RPMI7951 (cell line): Measurements from ENCODE around the gene CPTP. TPM values are rescaled to one million over a fixed set of nuclear protein-coding genes. Genes with fewer than 3 reads are reported as not detected.

Source experiments
- DNase-seq: peaks from one replicate; pipeline ENCODE4 v3.0.0-alpha.2; 2012; ENCODE audit warnings: low read depth
- total RNA-seq: library from RNA; depleted of rRNA; stranded (reverse); fragments of >200 nt; shearing (Covaris generic); gene quantifications from 2 replicates; pipeline ENCODE4 v1.2.3, GENCODE V29; 2014

CPTP gene
- total RNA-seq, 1 experiment from 2014 or later = 18.7 TPM

DNA sequence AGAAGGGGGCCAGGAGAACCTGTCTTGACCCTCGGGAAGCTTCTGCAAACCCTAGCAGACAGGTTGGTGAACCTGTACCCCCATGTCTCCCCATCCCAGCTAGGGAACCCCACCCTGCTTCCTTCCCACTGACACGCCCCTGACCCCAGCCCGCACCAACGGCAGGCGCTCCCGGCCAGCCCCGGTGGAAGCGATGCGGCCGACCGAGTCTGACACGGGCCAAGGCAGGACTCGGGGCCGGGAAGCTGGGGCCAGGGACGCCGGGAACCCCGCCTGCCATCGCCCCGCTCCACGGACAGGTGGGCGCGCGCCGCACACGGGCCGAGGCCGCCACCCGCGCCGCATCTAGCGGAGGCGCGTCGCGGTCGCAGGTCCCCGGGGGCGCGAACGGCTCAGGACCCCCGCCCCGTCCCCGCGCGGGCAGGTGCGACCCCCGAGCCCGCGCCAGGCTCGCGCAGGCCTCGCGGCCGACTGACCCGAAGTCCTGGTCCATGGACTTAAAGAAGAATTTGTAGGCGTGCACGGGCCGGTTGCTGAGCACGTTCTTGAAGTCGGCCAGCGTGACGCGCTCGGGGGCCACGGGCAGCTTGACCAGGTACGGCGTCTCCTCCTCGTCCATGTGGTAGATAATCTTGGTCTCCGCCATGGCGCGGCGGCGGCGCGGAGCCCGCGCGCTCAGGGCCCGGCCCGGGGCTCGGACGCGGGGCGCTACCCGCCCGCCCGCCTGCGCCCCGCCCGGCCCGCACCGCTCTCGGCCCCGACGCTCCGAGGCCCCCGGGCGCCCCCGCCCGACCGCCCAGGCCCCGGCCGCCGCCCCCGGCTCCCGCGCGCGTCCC is 24.0 kb downstream of the CPTP start:
- DNase-seq = peak; percentile 33

DNA sequence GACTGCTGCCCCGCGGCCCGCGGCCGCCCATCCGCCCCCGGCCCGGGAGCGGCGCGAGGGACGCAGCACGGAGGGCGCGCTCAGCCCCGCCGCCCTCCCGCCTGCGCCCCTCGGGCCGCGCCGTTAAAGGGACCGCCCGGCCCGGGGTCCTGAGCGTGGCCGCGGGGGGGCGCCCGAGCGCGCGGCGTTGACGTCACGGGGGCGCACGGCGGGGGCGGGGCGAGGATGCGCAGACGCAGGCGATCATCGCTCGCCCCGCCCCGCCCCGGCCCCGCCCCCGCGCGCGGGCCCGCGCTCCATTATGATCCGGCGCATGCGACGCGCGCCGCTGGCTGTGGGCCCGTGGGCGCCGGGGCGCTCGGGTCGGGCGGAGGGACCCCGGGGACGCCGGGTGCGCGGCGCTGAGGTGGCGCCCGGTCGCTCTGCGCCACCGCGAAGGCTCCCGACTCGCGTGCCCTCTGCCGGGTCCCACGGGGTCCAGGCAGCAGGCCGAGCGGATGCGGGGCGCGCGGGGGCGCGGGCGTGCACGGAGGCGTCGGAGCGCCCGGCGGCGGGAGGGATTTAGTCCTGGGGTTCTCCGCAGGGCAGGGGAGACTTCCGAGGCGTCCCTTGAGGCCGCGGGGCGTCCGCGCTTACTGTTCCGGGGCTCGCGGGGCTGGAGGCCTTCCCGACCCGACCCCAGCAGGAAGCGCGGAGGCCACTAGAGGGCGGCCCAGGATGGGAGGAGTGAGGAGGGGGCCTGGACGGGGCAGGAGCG is 24.8 kb downstream of the CPTP start, which contains the start of gene DVL1:
DVL1 (minus strand) TSS at position 163 of the 757 bp plus-strand sequence. CDS start 353 bp downstream, outside the sequence.
- DNase-seq = peak; percentile 56

DNA sequence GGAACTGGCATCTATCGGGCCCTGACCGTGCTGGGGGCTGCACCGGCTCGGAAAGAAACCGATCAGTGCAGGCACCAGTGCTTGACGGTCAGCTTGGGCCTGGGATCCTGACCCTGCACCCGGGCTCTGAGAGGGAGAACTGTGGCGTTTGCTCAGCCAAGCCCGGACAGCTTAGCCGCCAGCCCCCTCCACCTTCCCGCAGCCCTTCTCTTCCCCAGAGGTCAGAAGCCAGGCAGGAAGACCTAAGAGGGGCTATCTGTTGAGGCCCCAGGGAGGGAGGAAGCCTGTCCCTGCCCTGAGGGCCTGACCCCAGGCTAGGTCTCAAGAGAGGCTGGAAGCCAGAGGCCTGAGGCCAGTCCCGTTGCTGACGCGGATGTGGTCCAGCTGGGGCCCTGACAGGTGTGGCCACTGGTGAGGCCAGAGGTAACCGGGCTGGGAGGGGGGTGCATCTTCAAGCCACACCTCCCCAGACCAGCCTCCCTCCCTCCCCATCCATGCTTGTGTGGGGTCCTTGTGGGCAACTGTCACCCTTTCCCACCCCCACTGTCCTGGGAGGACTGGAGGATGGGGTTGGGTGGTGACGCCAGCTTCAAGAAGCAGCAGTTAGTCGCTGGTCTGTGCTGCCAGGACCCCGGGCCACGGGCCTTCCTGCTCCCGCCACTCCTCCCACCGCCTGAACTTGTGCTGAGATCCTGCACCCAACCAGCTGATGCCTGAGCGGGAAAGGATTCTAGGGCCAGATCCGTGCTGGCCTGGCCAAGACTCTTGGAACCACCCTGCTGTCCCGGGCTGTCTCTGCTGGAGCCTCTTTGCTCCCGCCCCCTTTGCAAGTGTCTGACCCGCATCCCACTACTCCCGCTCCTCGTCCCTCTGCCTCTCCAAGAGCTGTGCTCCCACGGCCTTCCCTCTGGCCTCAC is 27.2 kb downstream of the CPTP start:
- no peak for DNase-seq

DNA sequence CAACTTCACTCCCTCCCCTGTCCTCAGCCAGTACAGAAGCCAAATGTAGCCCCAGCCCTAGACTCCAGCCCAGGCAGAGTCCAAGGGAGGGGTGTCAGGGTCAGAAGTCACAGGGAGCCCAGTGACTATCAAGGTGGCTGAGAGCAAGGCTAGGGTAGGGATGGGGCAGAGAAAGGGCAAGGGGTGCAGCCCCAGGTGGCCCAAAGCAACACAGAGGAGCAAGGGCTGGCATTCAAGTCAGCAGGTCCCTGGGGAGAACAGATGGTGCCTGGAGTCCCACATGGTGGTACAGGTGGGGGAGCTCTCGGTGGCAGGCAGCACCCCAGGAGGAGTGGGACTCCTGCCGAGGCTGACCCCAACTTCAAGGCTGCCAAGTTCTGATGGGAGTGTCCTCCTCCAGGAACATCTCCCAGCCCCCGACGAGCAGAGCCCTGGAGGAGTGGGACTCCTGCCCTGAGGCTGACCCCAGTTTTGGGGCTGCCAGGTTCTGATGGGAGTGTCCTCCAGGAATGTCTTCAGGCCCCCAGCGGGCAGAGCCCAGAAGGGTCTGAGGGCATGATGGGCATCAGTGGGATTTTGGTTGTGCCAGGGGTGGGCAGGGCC is 28.3 kb downstream of the CPTP start:
- no peak for DNase-seq

DNA sequence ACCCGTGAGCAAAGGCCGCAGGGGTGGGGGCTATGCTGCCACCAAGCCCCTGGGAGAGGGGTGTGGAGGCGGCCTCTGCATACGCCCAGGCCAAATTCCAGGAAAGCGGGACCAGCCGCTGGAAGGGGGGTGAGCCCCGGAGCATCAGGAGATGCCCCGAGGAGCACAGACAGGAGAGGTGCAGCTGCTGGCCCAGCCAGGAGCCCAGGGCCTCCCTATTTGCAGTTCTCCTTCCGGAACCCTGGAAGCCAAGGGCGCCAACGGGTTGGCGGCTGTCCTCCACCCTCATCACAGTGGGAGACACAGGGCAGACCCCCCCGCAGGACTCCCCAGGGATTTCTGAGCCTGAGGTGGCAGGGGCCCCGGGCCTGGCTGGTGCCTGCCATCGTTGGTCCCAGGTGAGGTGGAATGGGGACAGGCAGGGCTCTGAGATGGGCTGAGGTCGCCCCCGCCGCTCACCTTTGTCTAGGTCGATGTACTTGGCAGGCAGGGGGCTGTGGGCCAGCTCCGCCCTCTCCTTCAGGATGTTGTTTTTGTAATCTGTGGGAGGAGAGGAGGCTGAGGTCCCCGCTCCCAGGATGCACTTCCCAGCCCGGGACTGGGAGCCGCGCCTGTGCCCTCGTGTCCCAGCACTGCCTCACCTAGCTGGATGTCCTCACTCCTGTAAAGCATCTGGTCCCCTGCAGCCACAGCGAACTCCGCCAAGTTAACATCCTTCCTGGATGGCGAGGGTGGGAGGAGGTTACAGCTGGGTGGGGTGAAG is 29.0 kb downstream of the CPTP start:
- DNase-seq = no peak

DNA sequence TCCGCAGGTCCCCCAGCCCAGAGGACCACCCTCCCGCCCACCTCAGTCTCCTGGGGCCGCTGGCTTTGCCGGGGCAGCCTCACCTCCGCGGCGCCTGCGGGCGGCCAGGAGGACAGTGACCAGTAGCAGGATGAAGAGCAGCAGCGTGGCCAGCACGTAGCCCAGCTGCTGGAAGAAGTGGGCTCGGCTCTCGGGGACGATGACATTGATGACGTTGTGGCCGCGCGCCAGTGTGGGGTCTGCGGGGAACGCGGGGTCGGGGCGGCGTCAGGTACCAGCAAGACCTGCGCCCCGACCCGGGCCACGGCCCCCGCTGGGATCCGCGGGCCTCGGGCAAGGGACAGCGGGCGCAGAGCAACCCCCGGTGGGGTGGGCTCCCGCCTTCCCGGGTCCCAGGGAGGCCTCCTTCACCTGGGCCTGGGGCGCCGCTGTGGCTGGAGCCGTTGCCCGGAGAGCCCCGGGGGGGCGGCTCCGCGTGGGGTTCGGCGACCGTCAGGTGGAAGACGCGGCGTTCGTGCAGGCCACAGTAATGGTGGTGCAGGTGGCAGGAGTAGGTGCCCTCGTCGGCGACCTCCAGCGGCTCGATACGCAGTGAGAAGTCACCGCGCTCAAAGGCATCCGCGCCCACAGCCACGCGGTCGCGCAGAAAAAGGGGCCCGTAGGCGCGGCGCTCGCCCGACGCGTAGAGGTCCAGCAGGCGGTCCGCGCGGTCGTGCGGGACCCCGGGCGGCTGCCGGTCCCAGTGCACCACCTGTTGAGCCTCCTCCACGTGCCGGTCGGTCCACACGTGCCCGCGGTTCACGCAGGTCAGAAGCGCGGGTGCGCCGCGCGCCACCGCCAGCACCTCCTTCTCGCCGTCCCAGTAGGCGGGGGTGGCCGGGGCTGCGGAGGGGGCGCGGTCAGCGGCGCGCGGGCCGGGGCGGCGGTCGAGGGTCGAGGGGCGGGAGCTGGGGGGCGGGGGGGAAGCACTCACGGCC is 30.0 kb downstream of the CPTP start:
- DNase-seq = no peak

DNA sequence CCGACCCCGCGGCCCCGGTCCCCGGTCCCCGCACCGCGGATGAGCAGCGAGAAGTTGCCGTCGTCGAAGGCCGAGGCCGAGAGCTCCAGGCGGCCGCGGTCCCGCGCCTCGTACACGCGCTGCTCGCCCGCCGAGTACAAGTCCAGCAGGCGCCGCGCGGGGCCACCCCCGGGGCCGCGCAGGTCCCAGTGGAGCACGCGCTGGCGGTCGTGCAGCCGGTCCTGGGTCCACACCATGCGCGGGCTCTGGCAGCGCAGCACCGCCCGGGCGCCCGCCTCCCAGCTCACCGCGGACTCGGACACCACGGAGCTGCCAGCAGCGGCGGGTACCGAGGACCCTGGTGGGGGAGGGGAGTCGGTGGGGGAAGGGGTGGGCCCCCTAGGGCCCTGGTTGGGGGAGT is 30.8 kb downstream of the CPTP start:
- peak; percentile 44 for DNase-seq

DNA sequence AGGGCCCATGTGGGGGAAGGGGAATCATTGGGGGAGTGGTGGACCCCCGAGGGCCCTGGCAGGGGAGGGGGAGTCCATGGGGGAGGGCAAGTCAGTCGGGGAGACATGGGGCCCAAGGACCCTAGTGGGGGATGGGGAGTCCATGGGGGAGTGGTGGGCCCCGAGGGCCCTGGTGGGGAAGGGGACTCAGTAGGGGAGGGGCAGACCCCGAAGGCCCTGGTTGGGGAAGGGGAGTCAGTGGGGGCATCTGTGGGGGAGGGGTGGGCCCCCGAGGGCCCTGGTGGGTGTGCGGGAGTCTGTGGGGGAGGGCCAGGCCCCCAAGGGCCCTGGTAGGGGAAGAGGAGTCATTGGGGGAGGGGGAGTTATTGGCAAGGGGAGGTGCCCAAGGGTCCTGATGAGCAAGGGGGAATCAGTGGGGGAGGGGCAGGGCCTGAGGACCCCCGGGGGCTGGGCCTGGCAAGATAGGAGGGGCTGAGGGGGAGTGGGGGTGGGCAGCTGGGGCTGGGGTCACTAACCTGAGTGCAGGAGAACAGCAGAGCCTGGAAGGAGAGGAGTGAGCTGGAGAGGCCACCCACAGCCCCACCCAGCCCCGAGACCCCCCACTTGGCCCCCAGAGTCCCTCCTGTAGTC is 31.7 kb downstream of the CPTP start:
- no peak for DNase-seq

DNA sequence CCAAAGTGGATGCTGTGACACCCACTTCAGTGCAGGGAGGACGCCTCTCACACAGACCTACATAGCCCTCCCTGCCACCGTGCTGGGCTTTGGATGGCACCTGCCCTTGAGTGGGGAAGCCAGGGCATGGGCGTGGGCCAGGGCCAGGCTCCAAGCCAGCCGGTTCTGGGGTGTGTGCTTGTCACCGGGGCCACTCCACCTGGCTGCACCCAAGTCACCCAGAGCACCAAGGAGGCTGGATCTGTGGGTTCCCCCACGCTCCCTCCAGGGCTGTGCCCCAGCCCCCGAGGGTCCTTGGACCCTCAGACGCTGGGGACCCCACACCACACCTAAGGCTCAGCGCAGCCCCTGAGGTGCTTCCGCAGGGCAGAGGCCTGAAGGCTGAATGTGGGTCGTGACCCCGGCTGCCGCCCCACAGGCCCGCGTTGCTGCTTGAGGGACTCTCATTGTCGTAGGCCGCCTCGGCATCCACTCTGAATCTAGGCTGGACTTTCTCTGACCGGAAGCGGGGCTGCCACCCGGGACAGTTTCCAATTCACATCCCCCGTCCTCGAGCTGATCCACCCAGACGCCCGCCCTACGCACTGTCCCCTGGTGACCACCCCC is 32.3 kb downstream of the CPTP start:
- DNase-seq = no peak

DNA sequence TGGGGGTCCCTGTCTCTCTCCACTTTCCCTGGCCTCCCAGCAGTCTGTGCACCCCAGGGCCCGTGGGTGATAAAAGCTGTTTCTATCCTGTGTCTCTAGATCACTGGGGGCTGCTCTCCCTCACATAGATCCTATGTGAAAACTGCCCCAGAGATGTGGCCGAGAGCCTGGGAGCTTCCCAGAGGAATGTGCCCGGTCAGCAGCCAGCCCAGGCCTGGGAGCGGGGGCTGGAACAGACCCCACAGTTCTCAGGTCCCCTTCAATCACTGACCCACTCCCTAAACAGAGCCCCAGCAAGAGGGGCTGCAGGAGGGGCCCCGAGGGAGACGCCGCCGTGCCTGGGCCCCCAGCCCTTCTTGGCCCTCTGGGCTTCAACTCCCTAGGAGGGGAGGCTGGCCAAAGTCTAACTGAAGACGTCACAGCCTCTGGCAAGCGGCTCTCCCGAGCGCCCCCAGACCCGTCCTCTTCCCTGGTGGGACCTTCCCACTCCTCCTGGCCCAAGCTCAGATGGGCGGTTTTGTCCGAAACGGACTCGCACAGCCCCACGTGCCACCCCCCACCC is 33.4 kb downstream of the CPTP start:
- no peak for DNase-seq

DNA sequence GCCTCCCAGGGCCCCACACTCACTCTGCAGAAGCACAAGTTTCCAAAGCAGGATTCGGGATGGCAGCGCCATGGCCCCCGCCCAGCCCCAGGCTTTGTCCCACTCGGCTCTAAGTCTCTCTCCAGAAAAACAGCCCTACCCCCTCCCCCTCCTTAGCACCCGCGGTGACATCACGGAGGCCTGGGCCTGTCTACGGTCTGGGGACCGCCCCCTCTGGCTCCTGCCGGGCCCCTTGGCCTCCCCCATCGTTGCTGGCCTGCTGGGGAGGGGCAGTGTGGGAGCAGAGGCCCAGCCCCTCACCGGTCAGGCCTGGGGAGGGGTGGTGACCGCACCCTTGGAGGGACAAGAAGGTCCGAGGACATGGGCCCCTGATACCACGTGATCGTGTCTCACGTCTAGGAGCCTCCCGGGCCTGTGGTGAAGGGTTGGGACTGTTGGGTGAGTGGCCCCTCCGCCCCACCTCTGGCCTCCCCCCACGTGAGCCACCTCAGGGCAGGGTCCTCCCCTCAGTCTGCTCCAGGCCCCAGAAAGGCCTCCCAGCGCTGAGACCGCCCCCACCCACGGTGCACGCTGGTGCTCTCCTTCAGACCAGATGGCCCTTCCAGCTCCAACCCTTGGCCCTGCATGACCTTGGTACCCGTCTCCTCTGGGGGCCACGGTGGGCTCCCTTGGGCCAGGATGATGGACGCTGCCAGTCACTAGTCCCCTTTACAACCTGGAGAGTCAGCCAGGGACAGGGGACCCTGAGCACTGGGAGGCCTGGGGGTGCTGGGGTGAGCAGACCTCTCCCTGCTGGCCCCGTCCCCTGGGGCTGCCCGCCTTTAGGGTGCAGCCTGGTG is 34.0 kb downstream of the CPTP start, which contains the start of gene MXRA8:
MXRA8 (minus strand) TSS at position 123 of the 839 bp plus-strand sequence; CDS start at position 72, 51 bp downstream.
- DNase-seq = peak; percentile 44

DNA sequence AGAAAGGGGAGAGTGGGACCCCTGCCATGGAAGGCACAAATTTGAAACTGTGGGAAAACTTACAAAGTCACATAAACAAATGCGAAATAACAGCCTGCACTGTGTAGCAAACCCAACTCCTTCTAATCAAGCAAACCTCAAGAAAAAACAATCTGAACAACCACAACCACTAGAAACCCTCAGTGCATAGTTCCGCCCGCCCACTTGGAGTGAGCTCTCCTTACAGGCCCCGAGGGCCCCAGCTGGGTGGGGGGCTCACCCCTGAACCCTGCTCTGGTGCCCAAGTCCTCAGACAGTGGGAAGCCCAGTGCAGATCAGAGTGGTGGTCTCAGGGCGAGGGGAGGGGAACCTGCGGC is 34.7 kb downstream of the CPTP start:
- DNase-seq = peak; percentile 69

DNA sequence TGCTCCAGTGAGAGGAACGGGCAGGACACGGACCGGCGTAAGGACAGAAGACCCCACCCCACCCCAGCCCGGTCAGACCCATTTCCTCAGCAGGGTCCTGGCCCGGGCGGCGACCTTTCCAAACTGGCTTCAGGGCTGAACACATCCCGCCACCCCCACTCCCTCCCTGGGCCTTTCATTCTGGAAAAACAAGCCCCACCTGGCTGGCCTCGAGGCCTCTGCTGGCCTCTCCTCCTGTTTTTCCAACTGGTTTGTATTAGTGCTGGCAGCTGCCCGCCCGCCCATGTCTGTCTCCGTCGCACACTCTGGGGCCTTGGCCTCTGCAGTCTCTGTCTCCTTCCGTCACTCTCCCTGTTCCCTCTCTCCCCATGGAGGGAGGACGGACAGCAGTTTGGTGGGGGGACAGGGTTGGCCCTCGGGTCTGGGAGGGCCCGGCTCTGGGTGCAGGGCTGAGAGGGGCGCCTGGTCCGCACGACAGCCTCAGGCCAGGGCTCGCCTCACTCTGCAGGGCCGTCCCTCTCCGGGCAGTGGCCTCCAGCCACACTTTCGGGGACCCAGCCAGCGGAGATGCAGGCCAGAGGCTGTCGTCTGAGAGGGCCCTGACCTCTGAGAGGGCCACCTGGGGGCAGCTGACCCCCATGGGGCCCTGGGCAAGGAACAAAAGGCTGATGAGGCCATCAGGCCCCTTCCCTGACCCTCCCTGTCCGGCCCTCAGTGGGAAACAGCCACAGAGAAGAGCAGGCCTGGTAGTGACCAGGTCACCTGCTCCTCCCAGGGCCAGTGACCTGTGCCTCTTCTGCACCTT is 35.3 kb downstream of the CPTP start:
- peak; percentile 85 for DNase-seq

DNA sequence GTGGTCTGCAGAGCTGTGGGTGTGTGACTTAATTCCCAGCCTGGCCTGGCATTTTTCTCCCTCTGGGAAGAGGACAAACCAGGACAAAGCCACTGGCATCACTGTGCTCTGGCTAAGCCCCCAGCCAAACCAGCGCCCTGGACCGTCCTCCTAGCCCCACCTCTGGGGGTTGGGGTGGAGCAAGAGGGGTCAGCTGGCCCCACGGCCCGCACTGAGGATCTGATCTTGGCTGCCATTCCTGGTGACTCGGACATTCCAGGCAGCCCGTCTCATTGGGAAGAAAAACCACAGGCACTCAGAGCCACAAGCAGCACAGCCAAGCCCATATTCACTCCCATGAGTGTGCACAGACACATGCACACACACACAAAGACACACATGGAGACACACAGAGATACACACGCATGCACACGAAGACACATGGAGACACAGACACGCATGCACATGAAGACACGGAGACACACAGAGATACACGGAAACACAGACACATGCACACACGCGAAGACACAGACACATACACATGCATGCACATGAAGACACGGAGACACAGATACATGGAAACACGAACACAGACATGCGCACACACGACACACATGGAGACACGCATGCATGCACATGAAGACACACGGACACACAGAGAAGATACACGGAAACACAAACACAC is 36.0 kb downstream of the CPTP start:
- peak; percentile 96 for DNase-seq

DNA sequence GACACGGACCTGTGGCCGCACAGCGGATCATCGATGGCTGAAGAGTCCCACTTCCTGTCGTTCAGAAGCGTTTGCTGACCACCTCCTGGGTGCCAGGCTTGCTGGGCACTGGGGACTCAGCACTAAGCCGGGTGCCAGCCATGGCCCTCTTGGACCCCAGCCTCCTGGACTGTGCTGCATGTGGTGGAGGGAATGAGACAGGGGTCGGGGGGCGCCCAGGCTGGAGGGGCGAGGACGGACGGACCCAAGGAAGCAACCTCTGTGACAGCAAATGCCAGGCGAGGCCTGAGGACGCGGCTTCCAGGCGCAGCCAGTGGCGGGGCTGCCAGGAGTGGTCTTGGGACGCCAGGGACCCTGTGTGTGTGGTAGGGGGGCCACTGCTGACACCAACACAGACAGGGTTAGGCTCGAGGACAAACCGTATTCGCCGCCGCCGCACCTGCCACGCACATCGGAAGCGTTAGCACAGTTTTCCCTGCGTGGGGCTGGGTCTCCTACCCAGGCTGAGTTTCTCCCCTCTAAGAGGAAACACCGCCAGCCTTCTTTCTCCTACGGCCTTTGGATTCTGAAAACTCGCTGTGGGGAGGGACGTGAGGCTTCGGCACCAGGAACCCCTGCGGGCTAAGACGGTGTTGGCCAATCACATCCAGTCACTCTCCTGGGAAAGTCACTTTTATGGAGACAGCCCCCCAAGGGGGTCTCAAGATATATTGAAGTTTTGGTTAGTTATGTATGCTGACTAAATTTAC is 36.8 kb downstream of the CPTP start:
- DNase-seq = no peak
